IMR-90 (cell line): ENCODE data around the gene COL15A1. TPM values are rescaled to one million over a fixed set of nuclear protein-coding genes. Genes with fewer than 3 reads are reported as not detected.

ENCODE experiments used
- ATAC-seq: fragments of 200-7000 bp; cut with Tn5 transposase; 2 replicates; pipeline ENCODE4 v1.9.1; 2020; ENCODE audit warnings: low read depth, mild to moderate bottlenecking, moderate library complexity
- BruUV-seq: library from RNA; stranded (reverse); fragments of 400-500 nt; replicated peaks from 2 replicates; lab custom pipeline; 2021; lab: Mats Ljungman, UMichigan
- CTCF ChIA-PET: fragments of 300-600 bp; formaldehyde crosslinking; extraction: SDS; loops from one replicate; lab custom pipeline; 2021; ENCODE audit warnings: antibody characterized with exemption; lab: Yijun Ruan, JAX
- POLR2A ChIA-PET: fragments of 300-600 bp; sonication (Branson Sonifier 250); formaldehyde crosslinking; loops from one replicate; lab custom pipeline; 2022; ENCODE audit warnings: antibody characterized with exemption; ENCODE audit not compliant: unreplicated experiment; lab: Charles Lee
- DNase-seq: peaks from one replicate; pipeline ENCODE4 v3.0.0; 2013
- H2AFZ ChIP-seq: replicated peaks from 2 replicates; pipeline ENCODE3; 2013; ENCODE audit warnings: low read length, mild to moderate bottlenecking; ENCODE audit not compliant: poor library complexity
- H2AK5ac ChIP-seq: 2 replicates; pipeline ENCODE4 v1.6.1; 2013; ENCODE audit warnings: low read depth, low read length, inconsistent platforms
- H2AK9ac ChIP-seq: replicated peaks from 2 replicates; pipeline ENCODE3; 2013; ENCODE audit warnings: mild to moderate bottlenecking, low read depth, low read length, moderate library complexity; ENCODE audit not compliant: poor library complexity
- H2BK120ac ChIP-seq: 2 replicates; pipeline ENCODE4 v1.6.1; 2013; ENCODE audit warnings: low read depth, low read length, inconsistent platforms
- H2BK15ac ChIP-seq: 3 replicates; pipeline ENCODE4 v1.6.1; 2013; ENCODE audit warnings: low read depth, low read length, inconsistent platforms
- H2BK20ac ChIP-seq: 2 replicates; pipeline ENCODE4 v1.6.1; 2013; ENCODE audit warnings: low read depth, mild to moderate bottlenecking, inconsistent platforms, low read length, moderate library complexity
- H2BK5ac ChIP-seq: 2 replicates; pipeline ENCODE4 v1.6.1; 2013; ENCODE audit warnings: mild to moderate bottlenecking, low read depth, low read length, inconsistent platforms; ENCODE audit not compliant: poor library complexity, severe bottlenecking
- H3K14ac ChIP-seq: replicated peaks from 2 replicates; pipeline ENCODE4 v1.6.1; 2013; ENCODE audit warnings: low read depth, low read length, inconsistent platforms
- H3K18ac ChIP-seq: 2 replicates; pipeline ENCODE4 v1.6.1; 2013; ENCODE audit warnings: low read depth, low read length, control low read depth
- H3K23ac ChIP-seq: 2 replicates; pipeline ENCODE4 v1.6.1; 2013; ENCODE audit warnings: low read depth, low read length, inconsistent platforms
- H3K27ac ChIP-seq: 2 replicates; pipeline ENCODE4 v1.5.1; 2013; ENCODE audit warnings: mild to moderate bottlenecking, control low read depth, low read length; ENCODE audit not compliant: insufficient read depth
- H3K27me3 ChIP-seq: 2 replicates; pipeline ENCODE4 v1.6.1; 2013; ENCODE audit warnings: low read length; ENCODE audit not compliant: control insufficient read depth, insufficient read depth
- H3K36me3 ChIP-seq: 2 replicates; pipeline ENCODE4 v1.6.1; 2013; ENCODE audit warnings: low read length, mixed read lengths; ENCODE audit not compliant: control insufficient read depth, insufficient read depth
- H3K4ac ChIP-seq: 2 replicates; pipeline ENCODE4 v1.6.1; 2013; ENCODE audit warnings: low read depth, low read length, inconsistent platforms
- H3K4me1 ChIP-seq: 2 replicates; pipeline ENCODE4 v1.6.1; 2013; ENCODE audit warnings: low read length, mixed read lengths; ENCODE audit not compliant: control insufficient read depth, insufficient read depth
- H3K4me2 ChIP-seq: 2 replicates; pipeline ENCODE4 v1.6.1; 2013; ENCODE audit warnings: low read depth, mild to moderate bottlenecking, control low read depth, low read length, moderate library complexity
- H3K4me3 ChIP-seq: 2 replicates; pipeline ENCODE4 v1.5.1; 2013; ENCODE audit warnings: low read depth, mild to moderate bottlenecking, control low read depth, low read length, moderate library complexity; ENCODE audit not compliant: insufficient read depth
- H3K56ac ChIP-seq: 2 replicates; pipeline ENCODE4 v1.6.1; 2013; ENCODE audit warnings: low read length, inconsistent platforms; ENCODE audit not compliant: insufficient read depth; ENCODE audit errors: extremely low read depth
- H3K79me1 ChIP-seq, 2 experiments: 2 replicates each; pipeline ENCODE4 v1.6.1; 2013; ENCODE audit warnings: low read length in 2 of 2, inconsistent platforms in 1 of 2, low read depth in 1 of 2
- H3K9ac ChIP-seq: 2 replicates; pipeline ENCODE4 v1.6.1; 2013; ENCODE audit warnings: low read depth, low read length, control low read depth
- H3K9me1 ChIP-seq: 2 replicates; pipeline ENCODE4 v1.6.1; 2013; ENCODE audit warnings: low read length, inconsistent platforms; ENCODE audit not compliant: insufficient read depth
- H3K9me3 ChIP-seq: 2 replicates; pipeline ENCODE4 v1.6.1; 2013; ENCODE audit warnings: low read length; ENCODE audit not compliant: control insufficient read depth, insufficient read depth
- H4K20me1 ChIP-seq: 2 replicates; pipeline ENCODE4 v1.6.1; 2013; ENCODE audit warnings: low read length, inconsistent platforms; ENCODE audit not compliant: insufficient read depth
- H4K5ac ChIP-seq: 2 replicates; pipeline ENCODE4 v1.6.1; 2013; ENCODE audit warnings: mild to moderate bottlenecking, low read depth, low read length, control low read depth
- H4K8ac ChIP-seq, 2 experiments: 2 replicates each; pipeline ENCODE4 v1.6.1; 2013; ENCODE audit warnings: low read depth in 2 of 2, low read length in 2 of 2, control low read depth in 1 of 2, inconsistent platforms in 1 of 2
- H4K91ac ChIP-seq: 2 replicates; pipeline ENCODE4 v1.6.1; 2013; ENCODE audit warnings: low read depth, low read length, inconsistent platforms; ENCODE audit not compliant: insufficient read depth
- BHLHE40 ChIP-seq: fragments of 150-350 bp; IDR thresholded peaks from 2 replicates; pipeline ENCODE4 v1.6.1; 2016; ENCODE audit warnings: mild to moderate bottlenecking, low read depth, low read length
- CEBPB ChIP-seq: IDR thresholded peaks from 2 replicates; pipeline ENCODE4 v1.6.1; 2012; ENCODE audit warnings: low read depth, low read length, improper control_type of control experiment
- FOS ChIP-seq: fragments of 150-350 bp; IDR thresholded peaks from 2 replicates; pipeline ENCODE4 v1.6.1; 2016; ENCODE audit warnings: low read depth, low read length
- MAFK ChIP-seq: IDR thresholded peaks from 2 replicates; pipeline ENCODE4 v1.6.1; 2012; ENCODE audit warnings: low read depth, low read length, improper control_type of control experiment
- NFE2L2 ChIP-seq: fragments of 150-350 bp; IDR thresholded peaks from 2 replicates; pipeline ENCODE4 v1.6.1; 2016; ENCODE audit warnings: low read depth, mild to moderate bottlenecking, low read length
- POLR2A ChIP-seq: IDR thresholded peaks from 2 replicates; pipeline ENCODE4 v1.6.1; 2012; ENCODE audit warnings: mild to moderate bottlenecking, low read depth, low read length
- RAD21 ChIP-seq: IDR thresholded peaks from 2 replicates; pipeline ENCODE4 v1.6.1; 2012; ENCODE audit warnings: low read length, improper control_type of control experiment
- RCOR1 ChIP-seq: IDR thresholded peaks from 2 replicates; pipeline ENCODE4 v1.6.1; 2012; ENCODE audit warnings: mild to moderate bottlenecking, low read length, improper control_type of control experiment; ENCODE audit not compliant: insufficient replicate concordance
- RFX5 ChIP-seq: IDR thresholded peaks from 2 replicates; pipeline ENCODE4 v1.8.0; 2012; ENCODE audit warnings: low read depth, mild to moderate bottlenecking, low read length, moderate library complexity
- SMC3 ChIP-seq: fragments of 150-350 bp; IDR thresholded peaks from 2 replicates; pipeline ENCODE4 v1.6.1; 2016; ENCODE audit warnings: low read depth, mild to moderate bottlenecking, antibody characterized with exemption, low read length, moderate library complexity
- WGBS, 2 experiments: methylation state at CpG; one replicate each; pipeline versions ENCODE4 v1.1.5 to v1.1.7; 2013; ENCODE audit warnings: missing lambda C conversion rate in 2 of 2; ENCODE audit not compliant: insufficient read length in 1 of 2; ENCODE audit errors: extremely low coverage in 2 of 2; 5-methylcytosine and 5-hydroxymethylcytosine counted together
- dilution Hi-C: fragments of 300-500 bp; cut with HindIII; formaldehyde crosslinking; loops from one replicate; pipeline ENCODE4 v1.14.3; 2018; ENCODE audit warnings: low sequenced_read_pairs; ENCODE audit not compliant: unreplicated experiment
- in situ Hi-C: fragments of 300-500 bp; cut with MboI; formaldehyde crosslinking; loops from 3 replicates; pipeline ENCODE4 v1.14.3; 2019; ENCODE audit warnings: low sequenced_read_pairs, inconsistent platforms, mixed read lengths
- intact Hi-C: fragments of 100-400 bp; cut with micrococcal nuclease; formaldehyde crosslinking; loops from 2 replicates; pipeline ENCODE4 v1.10.0; 2022
- polyA plus RNA-seq, 3 experiments: library from polyadenylated mRNA; depleted of rRNA; stranded (reverse); fragments of >200 nt; gene quantifications; 2 replicates each; pipeline ENCODE4 v1.2.3, GENCODE V29; 2012; ENCODE audit warnings: low replicate concordance in 1 of 3
- total RNA-seq: library from RNA; depleted of rRNA; stranded (reverse); fragments of >200 nt; gene quantifications from 2 replicates; pipeline ENCODE4 v1.2.3, GENCODE V29; 2012
- TF ChIP-seq, protein P1 (sequence below): conservative IDR thresholded peaks from 2 replicates; pipeline ENCODE4 v1.5.1; 2012; ENCODE audit warnings: mild to moderate bottlenecking, low read depth, low read length, improper control_type of control experiment

The COL15A1 gene
- total and polyA plus RNA-seq, 2 of the 4 experiments (the other 2 are of a cell fraction), result 2.2 to 3.7 TPM

DNA sequence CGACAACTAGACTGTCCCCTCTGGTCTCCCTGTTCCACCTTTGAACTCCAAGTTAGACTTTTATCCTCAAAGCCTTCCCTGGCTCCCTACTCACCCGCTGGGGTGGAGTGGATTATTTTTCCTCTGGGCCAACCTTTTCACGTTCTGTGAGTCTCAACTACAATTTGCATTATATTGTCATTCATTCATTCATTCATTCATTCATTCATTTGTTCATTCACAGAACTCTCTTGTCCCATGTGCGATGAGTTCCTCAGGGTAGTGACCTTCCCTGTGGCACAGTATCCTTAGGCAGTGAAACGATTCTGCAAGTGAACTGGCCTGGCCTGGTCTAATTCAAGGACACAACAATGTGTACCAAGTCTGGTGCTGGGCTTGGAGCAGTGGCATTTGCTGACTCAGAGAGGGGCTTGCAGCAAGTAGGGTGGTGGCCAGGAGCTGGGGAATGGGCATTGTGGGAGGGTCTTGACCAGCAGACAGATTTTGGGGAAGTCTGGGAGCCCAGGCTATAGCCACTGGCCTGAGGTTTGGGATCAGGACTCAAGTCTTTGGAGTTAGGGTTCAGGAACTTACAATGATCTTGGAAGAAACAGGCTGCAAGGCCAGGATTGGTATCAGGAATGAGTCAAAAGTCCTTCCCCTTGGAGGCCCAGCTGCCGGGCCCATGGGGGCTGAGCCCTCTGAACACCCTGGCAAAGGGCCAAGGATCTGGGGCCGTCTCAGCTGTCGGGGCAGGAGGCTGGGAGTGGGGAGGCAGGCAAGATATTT, 37.2 kb upstream of the COL15A1 start:
- peak overlapping the region; percentile 21 to 70; a peak in 3 of 4 replicates for H4K8ac ChIP-seq
- H2AK9ac ChIP-seq, result peak overlapping the region; percentile 19
- H3K9me3 ChIP-seq, result no peaks in the 10 kb centered on the region
- peaks cover 19% of the 10 kb centered on the region for H3K9me1 ChIP-seq
- no peaks in the 10 kb centered on the region; a peak in 1 of 4 replicates for H3K79me1 ChIP-seq
- peak overlapping the region; percentile 73 for H3K18ac ChIP-seq
- no TSS peak for BruUV-seq
- H3K27ac ChIP-seq, result peak overlapping the region; percentile 39; the same call in 1 of the 2 replicates
- peaks cover 23% of the 10 kb centered on the region for H3K4me1 ChIP-seq
- H2AFZ ChIP-seq, result peak overlapping the region; percentile 52
- H3K4me3 ChIP-seq, result no peak overlapping the region
- H3K56ac ChIP-seq, result no peak overlapping the region
- H2AK5ac ChIP-seq, result peak overlapping the region; percentile 73
- peak overlapping the region; percentile 37 for H2BK5ac ChIP-seq
- H3K36me3 ChIP-seq, result no peaks in the 10 kb centered on the region
- H4K5ac ChIP-seq, result peak overlapping the region; percentile 65
- H2BK20ac ChIP-seq, result peak overlapping the region; percentile 90
- peak overlapping the region; percentile 91 for H3K23ac ChIP-seq
- dilution Hi-C loops, result no loop called here
- intact Hi-C loops, result no loop called here
- WGBS, 2 experiments, result 58% methylated on average over 2 of the region's 8 CpGs; no CpG with 5 or more reads in 1 of the 2 experiments
- peak overlapping the region; percentile 91 for H4K91ac ChIP-seq
- CTCF ChIA-PET, result no interaction called here
- DNase-seq, result peak; percentile 46
- in situ Hi-C loops, result no loop called here
- peak overlapping the region; percentile 55; the same call in 2 of the 3 replicates for H2BK15ac ChIP-seq
- H4K20me1 ChIP-seq, result 0 out of 2 replicates have a peak, but pooled peaks cover 3% of the 10 kb centered on the region
- H3K4ac ChIP-seq, result peak overlapping the region; percentile 86
- TF ChIP-seq CEBPB, result no peak
- no peak for TF ChIP-seq RCOR1
- TF ChIP-seq RAD21, result no peak
- TF ChIP-seq BHLHE40, result no peak
- TF ChIP-seq NFE2L2, result no peak
- TF ChIP-seq RFX5, result no peak
- no peak for TF ChIP-seq POLR2A
- TF ChIP-seq MAFK, result no peak
- no peak for TF ChIP-seq FOS
- TF ChIP-seq SMC3, result no peak
- TF ChIP-seq, protein P1, sequence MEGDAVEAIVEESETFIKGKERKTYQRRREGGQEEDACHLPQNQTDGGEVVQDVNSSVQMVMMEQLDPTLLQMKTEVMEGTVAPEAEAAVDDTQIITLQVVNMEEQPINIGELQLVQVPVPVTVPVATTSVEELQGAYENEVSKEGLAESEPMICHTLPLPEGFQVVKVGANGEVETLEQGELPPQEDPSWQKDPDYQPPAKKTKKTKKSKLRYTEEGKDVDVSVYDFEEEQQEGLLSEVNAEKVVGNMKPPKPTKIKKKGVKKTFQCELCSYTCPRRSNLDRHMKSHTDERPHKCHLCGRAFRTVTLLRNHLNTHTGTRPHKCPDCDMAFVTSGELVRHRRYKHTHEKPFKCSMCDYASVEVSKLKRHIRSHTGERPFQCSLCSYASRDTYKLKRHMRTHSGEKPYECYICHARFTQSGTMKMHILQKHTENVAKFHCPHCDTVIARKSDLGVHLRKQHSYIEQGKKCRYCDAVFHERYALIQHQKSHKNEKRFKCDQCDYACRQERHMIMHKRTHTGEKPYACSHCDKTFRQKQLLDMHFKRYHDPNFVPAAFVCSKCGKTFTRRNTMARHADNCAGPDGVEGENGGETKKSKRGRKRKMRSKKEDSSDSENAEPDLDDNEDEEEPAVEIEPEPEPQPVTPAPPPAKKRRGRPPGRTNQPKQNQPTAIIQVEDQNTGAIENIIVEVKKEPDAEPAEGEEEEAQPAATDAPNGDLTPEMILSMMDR, result no peak
- ATAC-seq, result peak; percentile 30
- no peak overlapping the region for H3K4me2 ChIP-seq
- no peaks in the 10 kb centered on the region for H3K27me3 ChIP-seq
- peak overlapping the region; percentile 77 for H3K14ac ChIP-seq
- peak overlapping the region; percentile 94 for H2BK120ac ChIP-seq
- POLR2A ChIA-PET, result no interaction called here
- no peak overlapping the region for H3K9ac ChIP-seq
